ENCODE measurements around the gene CDKAL1.

DNA sequence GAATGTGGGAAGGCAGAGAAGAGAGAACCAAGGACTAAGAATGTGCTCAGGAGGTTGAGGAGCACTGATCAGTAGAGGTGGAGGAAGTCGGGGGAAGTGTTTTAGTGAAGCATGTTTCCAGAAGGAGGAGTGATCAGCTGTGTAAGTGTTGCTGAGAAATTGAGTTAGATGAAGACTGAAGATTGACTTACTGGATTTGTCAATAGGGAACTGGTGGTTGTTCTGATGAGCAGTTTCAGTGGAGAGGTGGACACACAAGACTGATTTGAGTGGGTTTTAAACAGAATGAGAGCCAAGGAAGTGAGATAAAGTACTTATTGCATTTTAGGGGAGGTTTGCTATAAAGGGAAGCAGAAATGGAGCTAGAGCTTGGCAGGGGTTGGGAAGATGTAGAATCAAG is 182.6 kb downstream of the CDKAL1 start:
- TF ChIP-seq, protein P1, sequence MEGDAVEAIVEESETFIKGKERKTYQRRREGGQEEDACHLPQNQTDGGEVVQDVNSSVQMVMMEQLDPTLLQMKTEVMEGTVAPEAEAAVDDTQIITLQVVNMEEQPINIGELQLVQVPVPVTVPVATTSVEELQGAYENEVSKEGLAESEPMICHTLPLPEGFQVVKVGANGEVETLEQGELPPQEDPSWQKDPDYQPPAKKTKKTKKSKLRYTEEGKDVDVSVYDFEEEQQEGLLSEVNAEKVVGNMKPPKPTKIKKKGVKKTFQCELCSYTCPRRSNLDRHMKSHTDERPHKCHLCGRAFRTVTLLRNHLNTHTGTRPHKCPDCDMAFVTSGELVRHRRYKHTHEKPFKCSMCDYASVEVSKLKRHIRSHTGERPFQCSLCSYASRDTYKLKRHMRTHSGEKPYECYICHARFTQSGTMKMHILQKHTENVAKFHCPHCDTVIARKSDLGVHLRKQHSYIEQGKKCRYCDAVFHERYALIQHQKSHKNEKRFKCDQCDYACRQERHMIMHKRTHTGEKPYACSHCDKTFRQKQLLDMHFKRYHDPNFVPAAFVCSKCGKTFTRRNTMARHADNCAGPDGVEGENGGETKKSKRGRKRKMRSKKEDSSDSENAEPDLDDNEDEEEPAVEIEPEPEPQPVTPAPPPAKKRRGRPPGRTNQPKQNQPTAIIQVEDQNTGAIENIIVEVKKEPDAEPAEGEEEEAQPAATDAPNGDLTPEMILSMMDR (IDR thresholded peaks at IDR 0.05) = no peak
- TF ChIP-seq POLR2AphosphoS5 (IDR thresholded peaks at IDR 0.05) = no peak
- TF ChIP-seq POLR2A (IDR thresholded peaks at IDR 0.05) = no peak
